ENCODE measurements around the gene CDHR2. TPM values are rescaled to one million over a fixed set of nuclear protein-coding genes. Genes with fewer than 3 reads are reported as not detected.

The CDHR2 gene
- total RNA-seq, 1 experiment from 2014 or later, result 0.20 TPM

DNA sequence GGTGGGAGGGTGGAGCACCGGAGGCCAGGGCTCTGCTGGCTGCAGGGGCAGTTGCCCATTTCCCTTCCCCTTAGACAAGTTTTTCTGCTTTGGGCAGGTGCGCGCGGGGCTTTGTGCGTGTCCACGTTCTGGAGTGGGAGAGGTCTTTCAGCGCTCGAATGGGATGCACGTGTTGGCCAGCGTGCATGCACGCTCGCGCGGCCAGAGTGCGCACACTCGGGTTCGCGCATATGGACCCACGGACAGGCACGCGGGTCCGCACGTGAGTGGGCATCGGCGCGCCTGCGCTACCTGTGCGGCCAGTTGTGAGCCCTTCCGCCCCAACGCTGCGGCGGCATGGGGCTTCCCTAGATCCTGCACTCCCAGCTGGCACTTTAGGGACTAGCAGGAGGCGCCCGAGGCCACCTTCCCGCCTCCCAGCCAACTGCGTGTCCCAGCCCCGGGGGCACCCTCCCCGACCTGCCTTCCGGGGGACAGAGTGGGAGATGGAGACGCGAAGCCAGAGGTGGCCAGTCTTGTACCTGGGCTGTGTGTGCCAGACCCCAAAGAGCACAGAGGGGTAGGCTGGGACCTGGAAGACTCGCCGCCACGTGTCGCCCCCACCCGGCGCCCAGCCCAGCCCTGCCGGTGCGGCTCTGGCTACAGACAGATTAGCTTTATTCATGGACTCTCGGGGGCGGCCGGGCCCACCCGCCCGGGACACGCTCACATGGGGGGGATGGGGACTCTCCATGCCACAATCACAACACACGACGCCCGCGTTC is 70.6 kb downstream of the CDHR2 start:
- DNase-seq (ENCODE audit: low spot score), result no peak

DNA sequence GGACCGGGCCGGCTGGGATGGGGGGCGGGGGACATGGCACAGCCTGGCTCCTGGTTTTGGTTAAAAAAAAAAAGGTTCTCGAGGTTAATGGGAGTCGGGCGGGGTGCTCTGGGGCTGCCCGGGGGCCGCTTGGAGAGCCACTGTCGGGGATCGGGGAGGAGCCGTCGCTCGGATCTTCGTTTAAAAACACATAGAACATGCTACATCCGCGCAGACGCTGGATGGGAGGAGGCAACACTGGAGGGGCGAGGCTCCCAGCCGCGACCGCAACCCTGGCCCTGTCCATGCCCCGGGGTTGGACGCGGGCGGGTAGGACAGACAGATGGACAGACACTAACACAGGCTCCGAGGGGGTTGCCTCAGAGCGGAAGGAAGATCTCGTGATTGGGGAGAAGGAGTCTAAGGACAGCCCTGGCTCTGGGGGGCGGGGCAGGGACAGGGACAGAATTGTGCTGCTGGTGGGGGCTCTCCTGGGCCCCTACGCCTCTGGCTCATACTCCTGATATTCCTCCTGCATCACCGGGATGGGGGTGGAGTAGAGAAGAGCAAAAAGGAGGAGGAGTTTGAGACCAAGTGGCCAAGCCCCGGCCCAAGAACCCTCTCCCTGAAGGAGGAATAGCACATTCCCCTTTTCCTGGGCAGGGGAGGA is 71.3 kb downstream of the CDHR2 start:
- no peak for DNase-seq (ENCODE audit: low spot score)

DNA sequence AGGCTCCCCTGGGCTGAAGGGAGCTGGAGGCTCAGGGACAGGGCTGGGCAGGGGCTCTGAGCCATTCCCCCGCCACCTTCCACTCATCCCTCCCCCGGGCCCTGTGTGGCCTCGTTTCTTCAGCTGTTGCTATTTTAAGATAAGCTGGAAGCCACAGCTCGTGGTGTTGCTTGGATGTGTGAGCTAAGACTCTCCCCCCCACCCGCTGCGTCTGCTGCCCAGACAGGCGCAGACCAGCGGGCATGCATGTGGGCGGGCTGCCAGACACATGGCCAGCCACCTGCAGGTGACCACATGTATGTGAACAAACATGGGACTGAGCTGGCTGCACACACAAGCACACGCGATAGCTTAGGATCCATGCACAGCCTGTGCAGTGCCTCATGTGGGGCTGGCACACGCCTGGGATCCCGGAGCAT is 72.5 kb downstream of the CDHR2 start:
- no peak for DNase-seq (ENCODE audit: low spot score)

DNA sequence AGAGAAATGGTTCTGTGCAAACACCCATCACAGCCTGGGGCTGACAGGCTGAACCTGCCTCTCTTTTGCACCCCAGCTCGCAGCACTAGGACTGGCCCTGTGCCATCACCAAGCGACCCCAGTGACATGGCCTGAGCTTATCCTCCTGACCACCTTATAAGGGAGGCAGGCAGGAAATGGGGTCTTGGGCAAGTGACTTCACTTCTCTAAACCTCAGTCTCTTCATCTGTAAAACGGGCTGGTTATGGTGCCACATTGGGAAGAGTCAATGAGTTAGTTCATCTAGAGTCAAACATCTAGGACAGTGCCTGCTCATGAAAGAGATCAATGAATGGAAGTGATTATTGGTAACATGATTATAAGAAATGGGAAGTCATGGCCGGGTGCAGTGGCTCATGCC is 75.0 kb downstream of the CDHR2 start:
- DNase-seq (ENCODE audit: low spot score), result no peak

DNA sequence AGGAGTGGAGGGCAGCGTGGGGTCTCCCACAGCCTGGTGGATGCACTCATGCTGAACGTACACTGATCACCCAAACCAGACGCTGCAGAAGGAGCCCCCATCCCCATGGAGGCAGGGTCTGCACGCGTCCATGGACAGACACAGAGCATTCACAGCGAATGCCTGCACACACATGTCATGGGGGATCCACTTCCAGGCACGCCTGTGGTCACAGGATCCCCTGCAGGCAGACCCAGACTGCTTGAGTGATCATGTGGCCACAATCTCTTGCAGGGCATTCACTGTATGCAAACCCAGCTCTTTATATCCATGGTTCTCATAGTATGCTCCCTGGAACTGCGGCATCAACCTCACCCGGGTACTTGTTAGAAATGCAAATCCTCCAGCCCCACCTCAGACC is 75.8 kb downstream of the CDHR2 start:
- no peak for DNase-seq (ENCODE audit: low spot score)

DNA sequence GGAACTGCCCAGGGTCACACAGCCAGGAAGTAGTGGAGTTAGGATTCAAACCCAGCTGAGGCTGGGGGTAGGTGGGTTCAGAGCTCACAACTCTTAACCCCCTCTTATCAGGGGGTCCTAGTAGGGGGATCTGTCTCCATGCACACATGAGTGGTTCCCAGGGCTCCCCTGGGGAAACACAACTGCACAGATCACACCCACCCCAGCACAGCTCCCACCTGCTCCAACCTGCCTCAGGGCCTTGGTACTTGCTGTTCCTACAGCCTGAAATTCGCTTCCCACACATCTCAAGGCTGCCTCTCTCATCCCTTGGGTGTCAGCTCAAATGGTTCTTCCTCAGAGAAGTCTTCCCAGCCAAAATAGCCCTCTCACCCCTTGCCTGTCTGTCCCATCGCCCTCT is 76.4 kb downstream of the CDHR2 start:
- no peak for DNase-seq (ENCODE audit: low spot score)

DNA sequence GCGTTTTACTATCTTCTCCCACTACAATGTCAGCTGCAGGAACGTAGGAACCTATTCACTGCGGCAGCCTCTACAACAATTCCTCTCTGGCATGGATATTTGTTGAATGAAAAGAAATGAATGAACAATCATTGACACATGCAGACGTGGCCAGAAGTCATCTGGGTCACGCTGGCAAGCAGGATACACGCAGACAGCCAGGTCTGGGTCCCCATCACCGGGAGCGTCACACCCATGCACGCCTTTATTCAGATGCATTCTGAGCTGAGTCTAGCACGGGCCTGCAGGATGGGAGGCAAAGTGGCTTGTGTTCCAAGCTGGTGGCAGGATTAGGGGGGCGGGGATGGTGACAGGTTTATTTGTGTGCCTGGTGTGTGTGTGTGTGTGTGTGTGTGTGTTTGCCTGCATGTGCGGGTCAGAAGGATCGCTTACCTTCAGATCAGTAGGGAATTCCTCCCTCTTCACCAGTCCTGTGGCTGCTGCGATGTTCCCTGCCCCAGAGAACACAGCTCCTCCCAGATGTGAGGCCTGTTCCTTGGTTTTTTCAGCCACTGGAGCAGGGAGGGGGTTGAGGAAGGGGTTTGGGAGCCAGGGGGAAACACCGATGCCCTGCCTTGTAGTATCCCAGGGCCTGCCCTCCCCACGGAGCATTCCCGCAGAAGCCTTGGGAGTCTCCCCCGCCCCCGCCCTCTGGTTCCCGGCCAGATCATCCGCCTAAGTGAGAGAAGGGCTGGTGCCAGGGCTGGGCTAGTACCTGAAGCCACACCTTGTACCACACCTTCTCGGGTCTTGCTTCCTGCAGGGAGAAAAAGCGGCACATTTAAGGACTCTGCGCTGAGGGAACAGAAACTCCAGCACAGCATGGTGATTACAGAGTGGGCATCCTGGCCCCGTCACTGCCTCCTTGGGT is 77.1 kb downstream of the CDHR2 start:
- DNase-seq (ENCODE audit: low spot score), result no peak

DNA sequence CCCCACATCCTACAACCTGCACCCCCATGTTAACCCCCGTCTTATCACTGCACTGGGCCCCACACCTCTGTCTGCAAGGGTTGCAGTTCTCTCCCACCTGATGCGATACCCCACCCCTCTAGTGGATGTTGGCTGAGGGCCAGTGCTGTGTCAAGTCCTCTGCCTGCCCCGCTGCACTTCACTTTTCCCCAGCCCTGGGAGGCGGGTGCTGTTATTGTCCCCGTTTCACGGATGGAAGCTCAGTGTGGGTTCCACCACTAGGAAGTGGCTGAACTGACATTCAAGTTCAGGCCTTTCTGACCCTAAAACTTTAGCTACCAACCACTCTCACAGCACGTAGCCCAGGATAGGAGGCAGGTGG is 77.7 kb downstream of the CDHR2 start:
- DNase-seq (ENCODE audit: low spot score), result no peak

DNA sequence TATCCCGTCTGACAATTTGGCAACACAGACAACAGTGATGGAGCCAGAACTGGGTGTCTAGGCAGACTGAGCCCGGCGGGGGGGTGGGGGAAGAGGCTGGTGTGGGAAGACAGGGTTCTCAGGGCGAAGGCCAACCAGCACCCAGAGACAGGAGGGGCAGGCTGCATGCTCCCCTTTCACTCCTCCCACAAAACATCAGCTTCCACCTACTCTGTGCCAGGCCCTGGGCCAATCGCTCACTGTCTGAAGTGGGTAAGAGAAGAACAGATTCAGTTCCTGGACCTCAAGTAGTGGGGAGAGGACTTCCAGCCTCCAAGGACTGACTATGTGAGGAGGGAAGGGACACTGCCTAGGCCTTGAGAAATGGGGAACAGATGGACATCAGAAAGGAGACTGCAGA is 78.4 kb downstream of the CDHR2 start:
- no peak for DNase-seq (ENCODE audit: low spot score)

DNA sequence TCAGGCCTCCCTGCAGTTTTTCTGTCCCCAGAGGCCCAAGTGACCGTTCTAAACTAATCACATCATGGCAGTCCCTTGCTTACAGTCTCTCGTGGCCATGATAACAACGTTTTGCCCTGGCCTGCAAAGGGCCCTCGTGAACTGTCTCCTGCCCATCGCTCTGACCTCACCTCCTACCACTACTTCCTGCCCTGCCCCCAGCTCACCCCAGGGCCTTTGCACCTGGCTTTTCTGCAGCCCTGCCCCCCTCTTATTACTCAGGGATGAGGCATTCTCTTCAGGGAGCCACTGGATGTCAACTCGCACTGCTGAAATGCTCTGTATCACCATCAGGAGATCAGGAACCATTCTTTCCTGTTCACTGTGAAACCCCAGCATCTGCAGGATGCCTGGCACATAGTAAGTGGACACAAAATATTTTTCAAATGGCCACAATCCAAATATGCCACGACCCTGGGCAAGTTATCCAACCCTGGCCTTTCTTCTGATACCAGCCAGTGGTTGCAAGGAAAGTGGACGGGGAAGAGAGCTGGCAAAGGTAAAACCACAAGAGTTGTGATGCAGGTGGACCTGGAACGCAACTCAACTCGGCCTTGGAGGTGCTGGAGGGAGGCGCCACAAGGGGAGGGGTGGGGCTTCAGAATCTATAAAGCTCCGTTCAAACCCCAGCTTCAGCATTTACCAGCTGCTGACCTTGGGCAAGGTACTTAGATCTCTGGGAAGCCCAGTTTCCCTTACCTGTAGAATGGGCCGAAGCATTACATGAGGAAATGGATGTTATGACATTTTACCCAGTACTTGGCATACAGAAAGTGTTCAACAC is 79.5 kb downstream of the CDHR2 start:
- DNase-seq (ENCODE audit: low spot score), result no peak

DNA sequence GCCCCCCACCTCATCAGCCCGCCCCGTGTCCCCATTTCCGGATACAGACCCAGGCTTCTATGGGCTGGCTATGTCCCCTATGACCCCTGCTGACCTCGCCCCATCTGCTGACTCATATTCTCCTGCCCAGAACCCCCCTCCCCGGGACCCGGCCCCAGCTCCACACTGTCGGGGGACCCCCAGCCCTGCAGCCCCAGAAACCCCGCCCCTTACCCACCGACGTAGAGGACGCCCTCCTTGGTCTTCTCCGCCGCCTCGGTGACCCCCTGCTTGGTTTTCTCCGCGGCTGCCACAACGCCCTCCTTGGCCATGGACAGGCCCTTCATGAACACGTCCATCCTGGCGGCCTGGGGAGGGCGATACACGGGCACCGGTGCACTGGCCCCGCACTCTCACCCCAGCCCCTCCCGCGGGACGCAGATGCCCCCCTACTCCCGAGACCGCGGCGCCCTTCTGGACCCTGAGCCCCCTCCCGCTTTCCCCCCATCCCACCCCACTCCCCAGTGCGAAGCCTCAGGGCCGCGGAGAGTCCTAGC is 80.2 kb downstream of the CDHR2 start:
- DNase-seq (ENCODE audit: low spot score), result no peak

DNA sequence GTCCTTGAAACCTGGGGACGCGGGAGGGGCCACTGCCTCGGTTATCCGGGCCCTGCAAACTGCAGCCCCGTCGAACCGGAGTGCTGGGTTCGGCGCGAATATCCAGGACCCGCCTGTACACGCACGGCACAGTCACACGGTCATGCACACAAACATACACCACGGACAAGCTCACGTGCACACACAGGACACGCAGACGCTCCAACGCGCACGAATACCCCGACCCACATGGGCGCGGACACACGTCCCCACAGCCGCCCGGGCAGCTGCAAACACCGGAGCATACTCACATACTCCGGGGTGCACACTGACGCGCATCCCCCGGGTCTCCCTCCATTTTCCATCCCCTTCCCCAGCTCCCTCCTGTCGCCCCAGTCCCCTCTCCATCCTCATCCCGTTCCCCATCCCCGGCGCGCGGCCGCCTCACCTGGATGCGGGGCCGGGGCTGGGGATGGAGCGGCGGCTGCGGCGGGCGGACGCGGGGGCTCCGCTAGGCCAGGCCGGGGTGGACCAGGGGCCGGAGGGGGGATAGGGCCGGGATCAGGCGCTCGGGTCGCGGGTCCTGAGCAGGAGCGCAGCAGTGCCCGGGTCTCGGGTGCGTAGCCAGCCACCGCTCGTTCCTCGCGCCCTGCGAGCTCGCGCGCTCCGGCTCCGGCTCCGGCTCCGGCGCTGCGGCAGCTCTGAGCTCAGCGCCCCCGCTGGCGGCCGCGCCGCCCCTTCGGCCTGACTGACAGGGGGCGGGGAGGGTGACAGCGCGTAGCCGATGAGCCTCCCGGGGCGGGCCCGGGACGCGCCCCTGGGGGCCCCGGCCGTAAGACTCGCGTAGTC is 80.9 kb downstream of the CDHR2 start, which contains the start of the genes EIF4E1B and SNCB:
Gene EIF4E1B, plus strand, starts transcription at position 823 of the 828 bp plus-strand sequence. CDS start 12,113 bp downstream, outside the sequence.
Gene SNCB, minus strand, starts transcription at position 682 of the 828 bp plus-strand sequence. CDS start 880 bp downstream, outside the sequence.
- no peak for DNase-seq (ENCODE audit: low spot score)

DNA sequence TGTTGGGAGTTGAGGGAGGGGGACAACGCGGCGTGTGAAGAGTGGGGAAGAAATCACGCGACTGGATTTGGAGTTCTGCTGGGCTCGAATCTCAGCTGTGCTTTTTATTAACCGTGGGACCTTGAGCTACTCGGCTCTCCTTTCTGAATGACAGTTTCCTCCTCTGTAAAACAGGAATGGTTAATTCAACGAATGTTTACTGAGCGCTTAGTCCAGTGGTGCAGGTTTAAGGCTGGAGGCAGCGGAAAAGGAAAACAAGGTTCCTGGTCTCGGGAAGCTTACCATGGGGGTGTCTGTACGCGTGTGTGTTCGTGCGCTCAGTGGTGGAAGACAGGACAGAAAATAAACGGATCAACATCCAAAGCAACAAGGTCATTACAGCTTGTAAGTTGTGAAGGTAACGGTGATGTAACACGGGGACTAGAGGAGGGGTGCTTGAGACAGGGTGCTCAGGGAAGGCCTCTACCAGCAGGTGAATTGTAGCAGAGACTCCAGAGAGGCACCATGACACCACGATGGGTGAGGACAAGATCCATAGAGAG is 81.6 kb downstream of the CDHR2 start:
- DNase-seq (ENCODE audit: low spot score), result no peak

DNA sequence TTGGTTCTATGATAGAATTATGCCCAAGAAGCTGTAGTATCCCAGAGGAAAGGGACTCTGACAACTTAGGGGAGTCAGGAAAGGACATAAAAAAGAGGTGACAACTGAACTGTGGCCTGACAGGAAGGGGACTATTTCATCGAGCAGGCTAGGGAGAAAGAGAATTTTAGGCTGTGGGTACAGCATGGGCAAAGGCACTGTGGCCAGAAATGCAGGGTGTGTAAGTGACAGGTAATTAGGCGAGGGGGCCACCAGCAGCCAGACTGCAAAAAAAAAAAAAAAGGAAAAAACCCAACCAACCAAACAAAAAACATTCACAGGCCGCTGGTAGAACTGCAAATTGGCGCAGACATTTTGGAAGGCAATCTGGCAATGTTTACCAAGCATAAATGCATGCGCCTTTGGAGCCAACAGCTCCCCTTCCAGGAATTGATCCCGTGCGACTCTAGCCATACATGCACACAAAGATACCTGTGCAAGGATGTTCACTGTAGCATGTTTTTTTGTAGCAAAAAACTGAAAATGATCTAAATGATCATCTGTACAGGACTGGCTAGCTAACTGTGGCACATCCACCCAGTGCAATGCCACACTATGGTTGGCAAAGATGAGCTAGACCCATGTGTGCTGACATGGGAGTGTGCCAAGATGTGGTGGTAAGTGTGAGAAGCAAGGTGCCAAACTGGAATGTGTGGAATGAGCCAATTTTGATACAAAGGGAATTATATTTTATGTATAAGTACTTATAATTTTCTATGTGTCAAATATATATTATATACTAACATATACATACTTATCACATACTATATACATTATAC is 82.5 kb downstream of the CDHR2 start:
- no peak for DNase-seq (ENCODE audit: low spot score)

DNA sequence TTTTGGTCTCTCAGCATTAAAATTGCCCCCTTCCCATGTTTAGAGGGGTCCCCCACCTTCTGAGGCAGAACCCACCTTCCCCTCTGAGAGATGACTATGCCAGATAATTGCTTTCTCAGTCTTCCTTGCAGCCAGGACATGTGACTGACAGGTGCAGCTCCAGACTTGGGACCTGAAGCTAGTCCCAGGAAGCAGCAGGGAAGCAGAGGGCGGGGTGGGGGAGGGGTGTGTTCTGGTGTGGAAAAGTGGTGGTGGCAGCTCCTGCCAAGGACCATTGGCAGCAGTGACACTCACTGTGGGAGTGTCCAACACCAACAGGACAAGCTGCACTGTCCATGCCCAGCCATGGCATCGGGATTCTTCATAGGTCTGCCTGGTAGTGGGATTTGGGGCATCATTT is 83.6 kb downstream of the CDHR2 start:
- no peak for DNase-seq (ENCODE audit: low spot score)

DNA sequence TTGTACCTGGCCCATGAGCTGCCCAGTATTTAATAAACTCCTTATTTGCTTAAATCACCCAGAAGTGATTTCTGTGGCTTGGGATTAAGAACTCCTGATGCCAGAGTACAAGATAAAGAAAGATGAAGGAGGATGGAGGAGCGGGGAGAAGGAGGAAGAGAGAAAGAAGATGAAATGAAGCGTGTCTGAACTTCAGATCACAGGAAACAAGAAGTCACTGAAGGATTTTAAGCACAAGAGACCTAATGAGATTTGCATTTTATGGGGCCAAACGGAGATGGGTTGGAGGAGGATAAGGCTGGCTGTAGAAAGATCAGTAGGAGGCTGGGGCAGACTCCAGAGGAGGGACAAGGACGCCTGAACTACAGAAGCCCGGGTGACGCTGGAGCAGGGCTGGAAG is 84.5 kb downstream of the CDHR2 start:
- no peak for DNase-seq (ENCODE audit: low spot score)

DNA sequence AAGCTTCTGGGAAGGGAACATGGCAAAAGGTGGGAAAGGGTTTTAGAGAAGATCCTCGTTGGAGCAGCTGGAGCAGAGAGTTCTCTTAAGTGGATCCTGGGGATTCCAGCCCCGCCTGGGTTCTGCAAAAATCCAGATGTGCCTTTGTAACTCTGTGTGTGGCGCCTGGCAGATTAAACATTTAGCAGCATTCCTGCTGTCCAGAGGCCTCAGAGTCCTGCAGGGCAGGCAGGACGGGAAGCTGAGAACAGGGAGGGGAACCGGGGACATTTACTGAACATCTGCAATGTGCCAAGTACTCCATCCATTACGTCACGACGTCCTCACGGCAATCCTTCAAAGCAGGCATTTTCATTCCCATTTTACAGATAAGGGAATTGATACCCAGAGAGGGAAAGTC is 87.3 kb downstream of the CDHR2 start:
- no peak for DNase-seq (ENCODE audit: low spot score)

DNA sequence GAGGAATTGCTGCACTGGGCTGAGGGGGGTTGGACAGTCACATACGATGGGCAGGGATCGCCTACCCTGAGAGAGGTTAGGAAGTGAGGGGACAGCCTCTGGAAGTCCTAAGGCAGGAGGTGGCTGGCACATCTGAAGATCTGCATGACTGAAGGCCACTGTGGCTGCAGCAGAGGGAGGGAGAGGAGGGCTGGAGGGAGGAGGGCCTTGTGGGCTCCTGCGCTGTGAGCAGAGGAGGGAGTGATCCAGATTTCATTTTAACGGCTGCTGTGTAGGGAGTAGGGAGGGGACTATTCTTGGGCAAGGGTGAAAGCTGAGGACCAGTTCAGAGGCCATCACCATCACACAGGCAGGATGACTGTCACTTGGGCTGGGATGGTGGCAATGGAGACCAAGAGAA is 88.4 kb downstream of the CDHR2 start:
- DNase-seq (ENCODE audit: low spot score), result no peak

DNA sequence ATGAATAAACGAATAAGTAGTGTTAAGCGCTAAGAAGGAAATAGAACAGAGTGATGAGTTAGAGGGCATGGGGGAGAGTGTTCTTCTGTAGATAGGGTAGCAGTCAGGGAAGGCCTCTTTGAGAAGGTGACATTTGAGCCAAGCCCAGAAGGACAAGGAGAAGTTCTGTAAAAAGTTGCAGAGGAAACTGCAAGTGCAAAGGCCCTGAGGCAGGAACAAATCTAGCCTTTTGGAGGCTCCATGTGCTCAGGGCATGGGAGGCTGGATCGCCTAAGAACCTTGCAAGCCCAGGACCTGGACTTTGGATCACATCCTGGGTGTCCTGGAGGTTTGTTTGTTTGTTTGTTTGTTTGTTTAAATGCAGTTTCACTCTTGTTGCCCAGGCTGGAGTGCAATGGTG is 89.3 kb downstream of the CDHR2 start:
- DNase-seq (ENCODE audit: low spot score), result no peak
